ENCODE measurements around the gene UBAC2. TPM values are rescaled to one million over a fixed set of nuclear protein-coding genes. Genes with fewer than 3 reads are reported as not detected.

UBAC2 gene
- total RNA-seq, 2 experiments from 2014 or later: 26.8 to 28.5 TPM

- intact Hi-C loops (cut with micrococcal nuclease; ENCODE audit: unreplicated experiment): no loop called here
- BruUV-seq (replicated peaks): no TSS peak
- H3K9me2 ChIP-seq (ENCODE audit: insufficient read depth, low read length): no peaks in the 10 kb centered on the region
- no peak overlapping the region for H2AFZ ChIP-seq (ENCODE audit: low read length)
- no peaks in the 10 kb centered on the region for H4K20me1 ChIP-seq (ENCODE audit: insufficient read depth, low read length)
- no peak overlapping the region for H3K27ac ChIP-seq (ENCODE audit: low read depth, low read length, poor library complexity, severe bottlenecking)
- H3K9me3 ChIP-seq (ENCODE audit: low read length): no peaks in the 10 kb centered on the region
- ChIA-PET CTCF (ENCODE audit: unreplicated experiment) (no interaction called here), POLR2A (no interaction called here)
- H3K4me1 ChIP-seq (ENCODE audit: insufficient read depth, low read length, poor library complexity, severe bottlenecking): no peaks in the 10 kb centered on the region
- no peak overlapping the region for H3K4me2 ChIP-seq (ENCODE audit: low read length)
- no peaks in the 10 kb centered on the region for H3K79me2 ChIP-seq (ENCODE audit: insufficient read depth, low read depth, low read length)
- H3K4me3 ChIP-seq (ENCODE audit: low read depth, low read length, poor library complexity, severe bottlenecking): no peak overlapping the region
- TF ChIP-seq EZH2phosphoT487 (IDR thresholded peaks at IDR 0.05; ENCODE audit: borderline replicate concordance, low read depth, low read length): no peak
- TF ChIP-seq, protein P1, sequence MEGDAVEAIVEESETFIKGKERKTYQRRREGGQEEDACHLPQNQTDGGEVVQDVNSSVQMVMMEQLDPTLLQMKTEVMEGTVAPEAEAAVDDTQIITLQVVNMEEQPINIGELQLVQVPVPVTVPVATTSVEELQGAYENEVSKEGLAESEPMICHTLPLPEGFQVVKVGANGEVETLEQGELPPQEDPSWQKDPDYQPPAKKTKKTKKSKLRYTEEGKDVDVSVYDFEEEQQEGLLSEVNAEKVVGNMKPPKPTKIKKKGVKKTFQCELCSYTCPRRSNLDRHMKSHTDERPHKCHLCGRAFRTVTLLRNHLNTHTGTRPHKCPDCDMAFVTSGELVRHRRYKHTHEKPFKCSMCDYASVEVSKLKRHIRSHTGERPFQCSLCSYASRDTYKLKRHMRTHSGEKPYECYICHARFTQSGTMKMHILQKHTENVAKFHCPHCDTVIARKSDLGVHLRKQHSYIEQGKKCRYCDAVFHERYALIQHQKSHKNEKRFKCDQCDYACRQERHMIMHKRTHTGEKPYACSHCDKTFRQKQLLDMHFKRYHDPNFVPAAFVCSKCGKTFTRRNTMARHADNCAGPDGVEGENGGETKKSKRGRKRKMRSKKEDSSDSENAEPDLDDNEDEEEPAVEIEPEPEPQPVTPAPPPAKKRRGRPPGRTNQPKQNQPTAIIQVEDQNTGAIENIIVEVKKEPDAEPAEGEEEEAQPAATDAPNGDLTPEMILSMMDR (conservative IDR thresholded peaks at IDR 0.05; ENCODE audit: low read length): no peak
- no peak for DNase-seq (ENCODE audit: low spot score)
- peaks cover under 1% of the 10 kb centered on the region for H3K36me3 ChIP-seq (ENCODE audit: insufficient read depth, low read length)
These were observed 163.3 kb downstream of the UBAC2 start for GRCh38 chr13:99363949-99364348.

DNA sequence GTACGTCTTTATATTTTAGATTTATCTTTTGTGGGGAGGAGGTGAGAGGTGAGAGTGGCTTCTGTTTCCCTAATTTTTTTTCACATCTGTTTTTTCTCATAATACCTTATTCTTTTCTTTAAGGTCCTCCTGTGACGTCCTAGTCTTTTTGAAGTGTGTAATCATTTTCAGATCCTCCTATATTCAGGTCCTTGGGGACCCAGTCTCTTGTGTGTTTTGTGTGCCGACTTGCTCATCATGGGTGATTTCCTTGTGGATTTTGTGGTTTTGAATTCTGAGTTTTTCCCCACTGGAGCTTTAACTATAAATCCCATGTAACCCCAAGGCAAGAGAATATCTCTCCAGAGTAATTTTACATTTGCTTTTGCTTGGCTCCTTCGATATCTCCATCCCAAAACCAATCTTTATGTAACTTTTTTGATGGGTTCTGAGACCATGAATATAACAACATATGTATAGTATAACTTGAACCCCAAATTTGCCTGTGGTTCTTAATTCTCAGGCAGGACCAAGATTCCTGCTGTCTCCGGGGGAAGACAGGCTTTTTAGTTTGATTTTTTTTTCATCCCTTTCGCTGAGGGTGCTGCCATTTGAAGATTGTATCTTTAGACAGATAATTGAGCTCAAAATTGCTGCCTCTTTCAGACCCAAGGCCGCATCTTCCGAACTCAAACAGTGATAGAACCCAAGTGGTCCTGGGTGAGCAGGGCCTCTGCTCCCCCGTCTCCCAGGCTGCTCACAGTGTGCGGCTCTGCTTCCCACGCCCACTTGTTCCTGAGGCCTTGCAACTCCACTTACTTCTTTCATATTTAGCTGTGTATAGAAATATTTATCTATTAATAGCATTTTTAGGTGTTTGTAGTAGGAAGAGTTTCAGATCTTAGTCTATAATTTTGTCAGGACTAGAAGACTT lies 165.7 kb downstream of the UBAC2 start:
- Histone ChIP-seq H3K36me3 (ENCODE audit: insufficient read depth, low read length) (peaks cover 15% of the 10 kb centered on the region), H3K4me1 (ENCODE audit: insufficient read depth, low read length, poor library complexity, severe bottlenecking) (no peaks in the 10 kb centered on the region), H3K79me2 (ENCODE audit: insufficient read depth, low read depth, low read length) (no peaks in the 10 kb centered on the region), H3K4me3 (ENCODE audit: low read depth, low read length, poor library complexity, severe bottlenecking) (no peak overlapping the region), H3K9me2 (ENCODE audit: insufficient read depth, low read length) (no peaks in the 10 kb centered on the region), H3K27ac (ENCODE audit: low read depth, low read length, poor library complexity, severe bottlenecking) (no peak overlapping the region), H3K4me2 (ENCODE audit: low read length) (no peak overlapping the region), H4K20me1 (ENCODE audit: insufficient read depth, low read length) (no peaks in the 10 kb centered on the region), H3K9me3 (ENCODE audit: low read length) (no peaks in the 10 kb centered on the region), H2AFZ (ENCODE audit: low read length) (no peak overlapping the region)
- TF ChIP-seq EZH2phosphoT487 (IDR thresholded peaks at IDR 0.05; ENCODE audit: borderline replicate concordance, low read depth, low read length): no peak
- TF ChIP-seq, protein P1 (conservative IDR thresholded peaks at IDR 0.05; ENCODE audit: low read length): no peak
- ChIA-PET CTCF (ENCODE audit: unreplicated experiment) (no interaction called here), POLR2A (interaction anchor here (0.6 to 0.7 kb wide), 5 partner anchors 9 to 98 kb away, joined by 3 to 4 read pairs (median 3); no protein-coding TSS in a partner anchor)
- BruUV-seq (replicated peaks): no TSS peak
- DNase-seq (ENCODE audit: low spot score): no peak
- intact Hi-C loops (cut with micrococcal nuclease; ENCODE audit: unreplicated experiment): no loop called here

GRCh38 chr13:99367106-99367616 lies 166.5 kb downstream of the UBAC2 start:
- Histone ChIP-seq H3K36me3 (ENCODE audit: insufficient read depth, low read length) (peaks cover 15% of the 10 kb centered on the region; the same call in 1 of the 2 replicates), H3K9me3 (ENCODE audit: low read length) (no peaks in the 10 kb centered on the region), H3K4me1 (ENCODE audit: insufficient read depth, low read length, poor library complexity, severe bottlenecking) (no peaks in the 10 kb centered on the region), H3K4me2 (ENCODE audit: low read length) (no peak overlapping the region), H3K79me2 (ENCODE audit: insufficient read depth, low read depth, low read length) (no peaks in the 10 kb centered on the region), H3K27ac (ENCODE audit: low read depth, low read length, poor library complexity, severe bottlenecking) (no peak overlapping the region), H2AFZ (ENCODE audit: low read length) (no peak overlapping the region), H4K20me1 (ENCODE audit: insufficient read depth, low read length) (no peaks in the 10 kb centered on the region), H3K9me2 (ENCODE audit: insufficient read depth, low read length) (no peaks in the 10 kb centered on the region), H3K4me3 (ENCODE audit: low read depth, low read length, poor library complexity, severe bottlenecking) (no peak overlapping the region)
- TF ChIP-seq EZH2phosphoT487 (IDR thresholded peaks at IDR 0.05; ENCODE audit: borderline replicate concordance, low read depth, low read length): no peak
- TF ChIP-seq, protein P1 (conservative IDR thresholded peaks at IDR 0.05; ENCODE audit: low read length): no peak
- BruUV-seq (replicated peaks): no TSS peak
- POLR2A ChIA-PET: no interaction called here
- intact Hi-C loops (cut with micrococcal nuclease; ENCODE audit: unreplicated experiment): no loop called here
- CTCF ChIA-PET (ENCODE audit: unreplicated experiment): no interaction called here
- DNase-seq (ENCODE audit: low spot score): no peak

Measured in OCI-LY7 (cell line).